KOPT-K1 (cell line): ENCODE results near the gene EFCAB11.
"Not testable (repeated sequence)": the region's sequence is repeated elsewhere in the genome, so short reads cannot be mapped to it uniquely, and the experiment has no call there.

ENCODE experiments used
- H3K27ac ChIP-seq: fragments of 200-600 bp; sonication (generic); 2 replicates; pipeline ENCODE4 v1.5.1; 2016; ENCODE audit warnings: antibody characterized with exemption, mild to moderate bottlenecking, low read depth, low read length; ENCODE audit not compliant: poor library complexity, severe bottlenecking
- H3K36me3 ChIP-seq: fragments of 200-600 bp; sonication (generic); 2 replicates; pipeline ENCODE4 v1.5.1; 2017; ENCODE audit warnings: antibody characterized with exemption, mild to moderate bottlenecking, low read length, moderate library complexity; ENCODE audit not compliant: insufficient read depth
- H3K9me3 ChIP-seq: fragments of 200-600 bp; sonication (generic); 2 replicates; pipeline ENCODE4 v1.5.1; 2017; ENCODE audit warnings: antibody characterized with exemption, low read length, mild to moderate bottlenecking; ENCODE audit not compliant: insufficient read depth, poor library complexity, severe bottlenecking

Gene EFCAB11

GRCh38 chr14:89909586-89909985 lies 44.9 kb downstream of the EFCAB11 start:
- Histone ChIP-seq H3K9me3 (peaks cover 6% of the 10 kb centered on the region), H3K36me3 (no peaks in the 10 kb centered on the region), H3K27ac (no peak overlapping the region)

- H3K9me3 ChIP-seq: peaks cover 12% of the 10 kb centered on the region
- H3K36me3 ChIP-seq: no peaks in the 10 kb centered on the region
- no peak overlapping the region for H3K27ac ChIP-seq
Observed at GRCh38 chr14:89908712-89909450, 45.6 kb downstream of the EFCAB11 start.

GRCh38 chr14:89907655-89908054 lies 46.9 kb downstream of the EFCAB11 start:
- Histone ChIP-seq H3K27ac (no peak overlapping the region), H3K36me3 (no peaks in the 10 kb centered on the region), H3K9me3 (peaks cover 13% of the 10 kb centered on the region)

- no peak overlapping the region for H3K27ac ChIP-seq
- H3K36me3 ChIP-seq: no peaks in the 10 kb centered on the region
- H3K9me3 ChIP-seq: peaks cover 13% of the 10 kb centered on the region
Observed at GRCh38 chr14:89906000-89906399, 48.5 kb downstream of the EFCAB11 start.

- H3K27ac ChIP-seq: no peak overlapping the region
- peaks cover 13% of the 10 kb centered on the region for H3K9me3 ChIP-seq
Observed at GRCh38 chr14:89903340-89903952, 51.1 kb downstream of the EFCAB11 start.

GRCh38 chr14:89902881-89903280 lies 51.6 kb downstream of the EFCAB11 start:
- H3K9me3 ChIP-seq: peaks cover 13% of the 10 kb centered on the region
- H3K27ac ChIP-seq: no peak overlapping the region
- no peaks in the 10 kb centered on the region for H3K36me3 ChIP-seq

More at GRCh38 chr14:89903340-89903952, 51.1 kb downstream of the EFCAB11 start:
- no peaks in the 10 kb centered on the region for H3K36me3 ChIP-seq

GRCh38 chr14:89900802-89901201 lies 53.7 kb downstream of the EFCAB11 start:
- Histone ChIP-seq H3K36me3 (no peaks in the 10 kb centered on the region), H3K9me3 (peaks cover 13% of the 10 kb centered on the region), H3K27ac (no peak overlapping the region)

- Histone ChIP-seq H3K9me3 (peaks cover 12% of the 10 kb centered on the region), H3K36me3 (no peaks in the 10 kb centered on the region), H3K27ac (no peak overlapping the region)
Observed at GRCh38 chr14:89899917-89900663, 54.4 kb downstream of the EFCAB11 start.

- no peak overlapping the region for H3K27ac ChIP-seq
- no peaks in the 10 kb centered on the region for H3K36me3 ChIP-seq
- peaks cover 5% of the 10 kb centered on the region for H3K9me3 ChIP-seq
Observed at GRCh38 chr14:89899291-89899690, 55.2 kb downstream of the EFCAB11 start.

GRCh38 chr14:89893388-89893787 lies 61.1 kb downstream of the EFCAB11 start:
- H3K9me3 ChIP-seq, H3K36me3 ChIP-seq, H3K27ac ChIP-seq: not testable (repeated sequence)

- no peak overlapping the region for H3K27ac ChIP-seq
- H3K36me3 ChIP-seq: no peaks in the 10 kb centered on the region
- no peaks in the 10 kb centered on the region for H3K9me3 ChIP-seq
Observed at GRCh38 chr14:89892953-89893352, 61.6 kb downstream of the EFCAB11 start.

- H3K27ac ChIP-seq, H3K9me3 ChIP-seq, H3K36me3 ChIP-seq: not testable (repeated sequence)
Observed at GRCh38 chr14:89891721-89892120, 62.8 kb downstream of the EFCAB11 start.

- H3K27ac ChIP-seq: no peak overlapping the region
- no peaks in the 10 kb centered on the region for H3K9me3 ChIP-seq
- H3K36me3 ChIP-seq: no peaks in the 10 kb centered on the region
Observed at GRCh38 chr14:89891055-89891454, 63.5 kb downstream of the EFCAB11 start.

GRCh38 chr14:89890589-89890988 lies 63.9 kb downstream of the EFCAB11 start:
- no peaks in the 10 kb centered on the region for H3K36me3 ChIP-seq
- no peaks in the 10 kb centered on the region for H3K9me3 ChIP-seq
- no peak overlapping the region for H3K27ac ChIP-seq

- Histone ChIP-seq H3K9me3 (no peaks in the 10 kb centered on the region), H3K36me3 (no peaks in the 10 kb centered on the region), H3K27ac (no peak overlapping the region)
Observed at GRCh38 chr14:89889626-89890025, 64.9 kb downstream of the EFCAB11 start.
